Tibial nerve (tissue), 4 donors: Measurements from ENCODE around the gene AHRR. TPM values are rescaled to one million over a fixed set of nuclear protein-coding genes. Genes with fewer than 3 reads are reported as not detected.
A peak's percentile ranks its signal among the peaks of the same experiment; 100 is the strongest.

Experiments used
- DNase-seq, 2 donors: peaks; one replicate each; pipeline ENCODE4 v3.0.0-alpha.2; 2019; ENCODE audit warnings: low spot score in 2 of 2
- H3K27ac ChIP-seq, 4 donors: fragments of 200-600 bp; sonication (generic) in 3 of 4; one replicate each; pipeline ENCODE4 v1.5.1; 2017 to 2019; ENCODE audit warnings: mild to moderate bottlenecking in 1 of 4
- H3K27me3 ChIP-seq, 2 donors: fragments of 200-600 bp; sonication (generic) in 1 of 2; one replicate each; pipeline versions ENCODE4 v1.5.1 to v1.6.0; 2017 to 2019
- H3K36me3 ChIP-seq, 3 donors: fragments of 200-600 bp; sonication (generic); one replicate each; pipeline ENCODE4 v1.5.1; 2018 to 2019
- H3K4me1 ChIP-seq, 4 donors: fragments of 200-600 bp; sonication (generic) in 3 of 4; one replicate each; pipeline ENCODE4 v1.5.1; 2017 to 2019
- H3K4me3 ChIP-seq, 4 donors: fragments of 200-600 bp; sonication (generic) in 3 of 4; one replicate each; pipeline ENCODE4 v1.5.1; 2017 to 2019; ENCODE audit warnings: mild to moderate bottlenecking in 1 of 4, moderate library complexity in 1 of 4
- H3K9me3 ChIP-seq, 4 donors: fragments of 200-600 bp; sonication (generic) in 3 of 4; one replicate each; pipeline ENCODE4 v1.5.1; 2017 to 2019
- CTCF ChIP-seq, 5 experiments: fragments of 200-600 bp in 3 of 5; fragments of 450-650 bp in 2 of 5; sonication (generic) in 3 of 5; IDR thresholded peaks; one replicate each; pipeline ENCODE4 v1.5.1; 2016 to 2019; ENCODE audit warnings: antibody characterized with exemption in 5 of 5, mild to moderate bottlenecking in 3 of 5, moderate library complexity in 2 of 5
- EP300 ChIP-seq, 2 donors: sonication (generic); formaldehyde crosslinking; IDR thresholded peaks; one replicate each; pipeline ENCODE4 v1.6.1; 2017; ENCODE audit warnings: antibody characterized with exemption in 2 of 2, mild to moderate bottlenecking in 1 of 2
- POLR2A ChIP-seq, 2 donors: fragments of 450-650 bp; IDR thresholded peaks; one replicate each; pipeline ENCODE4 v1.6.1; 2017; ENCODE audit warnings: antibody characterized with exemption in 2 of 2, mild to moderate bottlenecking in 2 of 2, moderate library complexity in 2 of 2
- WGBS, 2 donors: methylation state at CpG; one replicate each; pipeline ENCODE4 v1.1.5; 2018; 5-methylcytosine and 5-hydroxymethylcytosine counted together
- total RNA-seq, 4 donors: library from RNA; depleted of rRNA; stranded (reverse); fragments of >200 nt; gene quantifications; one replicate each; pipeline ENCODE4 v1.1.0, GENCODE V29; 2016

The AHRR gene
- total RNA-seq, 4 donors from 2014 or later, result 1.0 to 4.8 (median 1.2) TPM; not detected in 1

GRCh38 chr5:465591-466403, 144.3 kb downstream of the AHRR start:
- TF ChIP-seq POLR2A (IDR thresholded peaks at IDR 0.05) (no peak), CTCF (IDR thresholded peaks at IDR 0.05) (no peak), EP300 (IDR thresholded peaks at IDR 0.05) (no peak)
- WGBS, 2 donors, result 83 to 95% methylated on average over 20 to 24 of the region's 29 CpGs
- H3K27ac ChIP-seq, result no peak overlapping the region
- no peaks in the 10 kb centered on the region for H3K4me1 ChIP-seq
- H3K36me3 ChIP-seq, result peaks cover 0 to 85% (median 4%) of the 10 kb centered on the region in 3 donors
- no peak overlapping the region for H3K4me3 ChIP-seq
- H3K9me3 ChIP-seq, result no peaks in the 10 kb centered on the region
- no peaks in the 10 kb centered on the region for H3K27me3 ChIP-seq
- DNase-seq, result no peak

GRCh38 chr5:466661-467310, 145.3 kb downstream of the AHRR start:
- 90 to 93% methylated on average over 29 to 30 of the region's 30 CpGs for whole genome bisulfite sequencing, 2 donors
- Histone ChIP-seq H3K36me3 (peaks cover 0 to 82% (median 4%) of the 10 kb centered on the region in 3 donors), H3K9me3 (no peaks in the 10 kb centered on the region), H3K27me3 (no peaks in the 10 kb centered on the region), H3K4me3 (no peak overlapping the region), H3K4me1 (peaks cover 0 to 10% (median 8%) of the 10 kb centered on the region in 4 donors), H3K27ac (no peak overlapping the region)
- peak in 1 of 2 donors; percentile 7 for DNase-seq
- no peak for TF ChIP-seq CTCF (IDR thresholded peaks at IDR 0.05)
- no peak for TF ChIP-seq EP300 (IDR thresholded peaks at IDR 0.05)
- no peak for TF ChIP-seq POLR2A (IDR thresholded peaks at IDR 0.05)

- WGBS, 2 donors, result 71 to 93% methylated on average over 4 to 5 of the region's 6 CpGs
- Histone ChIP-seq H3K27me3 (no peaks in the 10 kb centered on the region), H3K27ac (no peak overlapping the region), H3K4me1 (peaks cover 0 to 18% (median 16%) of the 10 kb centered on the region in 4 donors), H3K36me3 (peaks cover 0 to 66% (median 0%) of the 10 kb centered on the region in 3 donors), H3K9me3 (no peaks in the 10 kb centered on the region), H3K4me3 (no peak overlapping the region)
- no peak for DNase-seq
- no peak for TF ChIP-seq CTCF (IDR thresholded peaks at IDR 0.05)
These were observed 146.9 kb downstream of the AHRR start for GRCh38 chr5:468401-468800.

GRCh38 chr5:469752-470483, 148.4 kb downstream of the AHRR start:
- peak in 1 of 2 donors; percentile 10 for DNase-seq
- TF ChIP-seq EP300 (IDR thresholded peaks at IDR 0.05) (no peak), POLR2A (IDR thresholded peaks at IDR 0.05) (no peak), CTCF (IDR thresholded peaks at IDR 0.05) (no peak)
- H3K4me3 ChIP-seq, result no peak overlapping the region
- WGBS, 2 donors, result 83 to 85% methylated on average over 19 of the region's 19 CpGs
- peaks cover 0 to 30% (median 19%) of the 10 kb centered on the region in 4 donors for H3K4me1 ChIP-seq
- peaks cover 0 to 53% (median 0%) of the 10 kb centered on the region in 3 donors for H3K36me3 ChIP-seq
- no peak overlapping the region for H3K27ac ChIP-seq
- peaks cover 0 to 3% of the 10 kb centered on the region in 2 donors for H3K27me3 ChIP-seq
- H3K9me3 ChIP-seq, result no peaks in the 10 kb centered on the region
